GM21381 (cell line): ENCODE measurements around the gene RPP38.

Experiments
- ATAC-seq: cut with Tn5 transposase; IDR thresholded peaks from one replicate; pipeline ENCODE4 v1.9.1; 2021; ENCODE audit warnings: mild to moderate bottlenecking, moderate library complexity; ENCODE audit not compliant: unreplicated experiment

The RPP38 gene

GRCh38 chr10:15149042-15149771 lies 52.1 kb downstream of the RPP38 start:
- no peak for ATAC-seq

GRCh38 chr10:15150563-15150962 lies 53.4 kb downstream of the RPP38 start:
- ATAC-seq = no peak

- ATAC-seq = no peak
These were observed 55.4 kb downstream of the RPP38 start for GRCh38 chr10:15152556-15152955.
